GM18951 (cell line): ENCODE data around the gene SPPL3.

Experiments
- POLR2A ChIP-seq: IDR thresholded peaks from 4 replicates; pipeline ENCODE4 v1.6.1; 2011; ENCODE audit warnings: mild to moderate bottlenecking; ENCODE audit not compliant: insufficient read length, insufficient read depth; ENCODE audit errors: extremely low read depth
- in situ Hi-C: fragments of 300-500 bp; cut with MboI; formaldehyde crosslinking; loops from one replicate; pipeline ENCODE4 v1.12.0; 2022; ENCODE audit warnings: low sequenced_read_pairs, mixed read lengths, inconsistent platforms; ENCODE audit not compliant: unreplicated experiment

The SPPL3 gene

GRCh38 chr12:120836114-120836684 is 68.0 kb downstream of the SPPL3 start:
- TF ChIP-seq POLR2A = no peak
- in situ Hi-C loops = no loop called here

GRCh38 chr12:120835657-120836056 is 68.5 kb downstream of the SPPL3 start:
- no peak for TF ChIP-seq POLR2A
- in situ Hi-C loops = no loop called here

- no peak for TF ChIP-seq POLR2A
- in situ Hi-C loops = no loop called here
These were observed 68.9 kb downstream of the SPPL3 start for GRCh38 chr12:120835304-120835612.

GRCh38 chr12:120834489-120835303 is 69.5 kb downstream of the SPPL3 start:
- no peak for TF ChIP-seq POLR2A
- in situ Hi-C loops = no loop called here

GRCh38 chr12:120833849-120834248 is 70.3 kb downstream of the SPPL3 start:
- no peak for TF ChIP-seq POLR2A
- in situ Hi-C loops = no loop called here

- in situ Hi-C loops = no loop called here
- TF ChIP-seq POLR2A = no peak
These were observed 71.4 kb downstream of the SPPL3 start for GRCh38 chr12:120832737-120833136.

- in situ Hi-C loops = no loop called here
- no peak for TF ChIP-seq POLR2A
These were observed 72.4 kb downstream of the SPPL3 start for GRCh38 chr12:120831648-120832267.

- no peak for TF ChIP-seq POLR2A
- in situ Hi-C loops = no loop called here
These were observed 73.2 kb downstream of the SPPL3 start for GRCh38 chr12:120830966-120831365.

- in situ Hi-C loops = no loop called here
- TF ChIP-seq POLR2A = no peak
These were observed 73.9 kb downstream of the SPPL3 start for GRCh38 chr12:120830052-120830940.

DNA sequence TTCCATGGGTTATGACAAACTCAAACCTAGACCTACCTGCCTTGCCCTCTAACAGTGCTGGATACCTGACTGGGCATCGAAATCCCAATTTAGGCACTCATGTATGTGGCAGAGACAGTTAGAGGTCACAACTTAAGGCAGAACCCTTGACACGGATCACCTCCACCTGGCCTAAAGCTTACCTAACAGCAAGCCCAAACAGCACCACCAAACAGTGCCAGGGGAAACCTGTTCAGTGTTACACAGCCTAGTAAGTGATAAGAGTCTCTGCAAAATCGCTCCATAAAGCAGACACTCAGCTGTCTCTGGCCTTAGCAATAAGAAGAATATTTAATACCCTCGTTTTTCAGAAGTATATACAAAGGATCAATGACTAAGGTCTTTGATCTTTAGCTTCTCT is 77.8 kb downstream of the SPPL3 start:
- TF ChIP-seq POLR2A = no peak
- in situ Hi-C loops = no loop called here

DNA sequence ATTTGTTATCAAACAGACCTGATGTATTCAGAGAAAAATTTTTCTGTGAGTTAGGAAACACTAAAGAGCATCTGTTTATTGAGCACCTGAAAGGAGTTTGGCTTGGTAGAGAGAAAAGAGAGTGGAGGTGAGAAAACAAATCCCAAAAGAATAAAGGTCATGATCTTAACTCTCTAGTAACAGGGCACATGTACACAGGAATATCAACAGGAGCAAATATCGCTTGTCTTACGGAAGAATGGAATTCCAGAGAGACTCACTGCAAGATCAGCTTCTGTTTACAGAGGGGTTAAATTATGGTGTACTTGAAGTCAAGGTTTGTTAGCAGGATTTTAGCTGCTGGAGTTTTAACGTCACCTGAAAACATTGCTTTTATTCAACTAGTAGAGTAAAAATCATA is 78.8 kb downstream of the SPPL3 start:
- in situ Hi-C loops = no loop called here

DNA sequence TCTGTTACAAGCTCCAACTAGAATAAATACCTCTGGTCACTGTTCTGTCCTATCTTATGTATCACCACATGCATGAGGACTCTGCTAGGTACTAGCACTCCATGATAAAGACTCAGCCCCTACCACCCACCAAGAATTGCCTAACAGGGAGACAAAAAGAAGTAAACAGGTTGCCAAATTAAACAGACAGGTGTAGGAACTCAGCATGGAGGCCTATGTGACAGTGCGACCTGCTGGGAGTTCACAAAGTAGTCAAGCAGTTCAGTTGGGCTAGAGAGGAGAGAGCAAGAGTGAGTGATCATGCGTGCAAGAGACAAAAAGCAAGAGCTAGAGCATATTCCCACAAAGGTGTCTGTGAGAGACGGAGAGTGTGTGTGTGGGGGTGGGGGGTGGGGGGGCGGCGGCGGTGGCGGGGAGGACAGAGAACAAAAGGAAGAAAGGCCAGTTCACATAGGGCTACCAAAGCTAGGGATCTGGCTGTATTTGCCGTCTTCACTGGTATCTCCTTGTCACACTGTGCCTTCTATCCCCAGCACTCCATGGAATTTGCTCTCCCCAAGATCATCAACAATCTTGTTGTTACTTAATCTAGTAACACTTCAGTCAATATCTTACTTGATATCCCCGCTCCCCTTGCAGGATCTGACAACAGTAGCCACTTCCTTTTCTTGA is 81.2 kb downstream of the SPPL3 start:
- TF ChIP-seq POLR2A = no peak
- in situ Hi-C loops = no loop called here

More for the DNA sequence above, 78.8 kb downstream of the SPPL3 start:
- no peak for TF ChIP-seq POLR2A

DNA sequence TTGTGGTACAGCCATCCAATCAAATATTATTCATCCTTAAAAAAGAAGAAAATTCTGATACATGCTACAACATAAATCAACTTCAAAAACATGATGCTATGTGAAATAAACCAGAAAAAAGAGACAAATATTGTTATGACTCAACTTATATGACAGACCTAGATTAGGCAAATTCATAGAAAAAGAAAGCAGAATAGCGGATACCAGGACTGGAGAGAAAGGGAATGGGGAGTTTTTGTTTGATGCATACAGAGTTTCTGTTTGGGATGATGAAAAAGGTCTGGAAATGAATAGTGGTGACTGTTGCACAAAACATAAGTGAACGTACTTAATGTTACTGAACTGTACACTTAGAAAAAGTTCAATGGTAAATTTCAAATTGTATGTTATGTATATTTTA is 82.3 kb downstream of the SPPL3 start:
- in situ Hi-C loops = no loop called here
- no peak for TF ChIP-seq POLR2A
